BLaER1 treated with 17β-estradiol and CSF1 and Interleukin-3, amounts not matched to agents 10 nM and 100 nM (cell line): ENCODE data around the gene ENDOD1.
A peak's percentile ranks its signal among the peaks of the same experiment; 100 is the strongest.

Source experiments
- H3K27ac ChIP-seq, 11 experiments: shearing (Covaris generic); formaldehyde crosslinking; 2 replicates each; pipeline ENCODE4 v1.8.1; 2022
- H3K27me3 ChIP-seq, 11 experiments: shearing (Covaris generic); formaldehyde crosslinking; 2 replicates each; pipeline ENCODE4 v1.8.1; 2022
- H3K36me3 ChIP-seq, 11 experiments: shearing (Covaris generic); formaldehyde crosslinking; 2 replicates each; pipeline ENCODE4 v1.8.1; 2022
- H3K4me1 ChIP-seq, 10 experiments: shearing (Covaris generic); formaldehyde crosslinking; 2 replicates each; pipeline ENCODE4 v1.8.1; 2022
- H3K4me2 ChIP-seq, 11 experiments: shearing (Covaris generic); formaldehyde crosslinking; 2 replicates each; pipeline ENCODE4 v1.8.1; 2022
- H3K4me3 ChIP-seq, 10 experiments: shearing (Covaris generic); formaldehyde crosslinking; 2 replicates each; pipeline ENCODE4 v1.8.1; 2022
- H3K9ac ChIP-seq, 11 experiments: shearing (Covaris generic); formaldehyde crosslinking; 2 replicates each; pipeline ENCODE4 v1.8.1; 2022
- H3K9me3 ChIP-seq, 11 experiments: shearing (Covaris generic); formaldehyde crosslinking; replicated peaks in 1 of 11; 2 replicates each; pipeline ENCODE4 v1.8.1; 2022
- H4K20me1 ChIP-seq, 11 experiments: shearing (Covaris generic); formaldehyde crosslinking; 2 replicates each; pipeline ENCODE4 v1.8.1; 2022
- Cebpa-rat ChIP-seq, 11 experiments: shearing (Covaris generic); IDR thresholded peaks; 2 replicates each; pipeline ENCODE4 v1.8.1; 2022

The ENDOD1 gene

GRCh38 chr11:95070471-95070870 lies 19.2 kb upstream of the ENDOD1 start:
- Histone ChIP-seq H3K9ac (no peak overlapping the region), H3K36me3 (0 out of 22 replicates have a peak, but pooled peaks cover 0 to 6% (median 0%) of the 10 kb centered on the region in 11 experiments), H3K27me3 (no peaks in the 10 kb centered on the region), H3K9me3 (no peaks in the 10 kb centered on the region), H3K27ac (no peak overlapping the region), H3K4me1 (peaks cover 12 to 57% (median 37%) of the 10 kb centered on the region in 10 experiments), H4K20me1 (peaks cover 0 to 8% (median 5%) of the 10 kb centered on the region in 11 experiments; a peak in 9 of 22 replicates), H3K4me3 (0 out of 20 replicates have a peak overlapping the region, but pooled peaks of 1 of the 10 experiments have one; percentile 93), H3K4me2 (peak overlapping the region in 8 of 11 experiments; percentile 2 to 85 (median 81); a peak in 11 of 22 replicates)
- TF ChIP-seq Cebpa-rat (IDR thresholded peaks at IDR 0.05): no peak

GRCh38 chr11:95072948-95073347 lies 16.7 kb upstream of the ENDOD1 start:
- H3K4me1 ChIP-seq: peaks cover 18 to 77% (median 57%) of the 10 kb centered on the region in 10 experiments
- no peak overlapping the region for H3K27ac ChIP-seq
- H3K36me3 ChIP-seq: 0 out of 22 replicates have a peak, but pooled peaks cover 0 to 6% (median 0%) of the 10 kb centered on the region in 11 experiments
- H3K27me3 ChIP-seq: no peaks in the 10 kb centered on the region
- H3K9ac ChIP-seq: no peak overlapping the region
- H3K9me3 ChIP-seq: no peaks in the 10 kb centered on the region
- peaks cover 0 to 8% (median 5%) of the 10 kb centered on the region in 11 experiments; a peak in 9 of 22 replicates for H4K20me1 ChIP-seq
- no peak overlapping the region for H3K4me3 ChIP-seq
- H3K4me2 ChIP-seq: no peak overlapping the region
- no peak for TF ChIP-seq Cebpa-rat (IDR thresholded peaks at IDR 0.05)

GRCh38 chr11:95074792-95075563 lies 14.7 kb upstream of the ENDOD1 start:
- H4K20me1 ChIP-seq: no peaks in the 10 kb centered on the region; a peak in 3 of 22 replicates
- no peak overlapping the region for H3K4me3 ChIP-seq
- peak overlapping the region in 3 of 11 experiments; percentile 27 to 66 (median 30); a peak in 5 of 22 replicates for H3K27ac ChIP-seq
- H3K36me3 ChIP-seq: 0 out of 22 replicates have a peak, but pooled peaks cover 0 to 6% (median 0%) of the 10 kb centered on the region in 11 experiments
- no peaks in the 10 kb centered on the region for H3K27me3 ChIP-seq
- H3K4me2 ChIP-seq: peak overlapping the region in 9 of 11 experiments; percentile 40 to 89 (median 54); a peak in 17 of 22 replicates
- no peak overlapping the region for H3K9ac ChIP-seq
- no peak for TF ChIP-seq Cebpa-rat (IDR thresholded peaks at IDR 0.05)
- peaks cover 7 to 87% (median 61%) of the 10 kb centered on the region in 10 experiments; a peak in 19 of 20 replicates for H3K4me1 ChIP-seq
- no peaks in the 10 kb centered on the region for H3K9me3 ChIP-seq

- H3K4me2 ChIP-seq: peak overlapping the region; percentile 18 to 89 (median 54); a peak in 21 of 22 replicates
- H4K20me1 ChIP-seq: no peaks in the 10 kb centered on the region
- peak in 9 of 11 experiments; percentile 64 to 93 (median 85); a peak in 17 of 22 replicates for TF ChIP-seq Cebpa-rat (IDR thresholded peaks at IDR 0.05)
- no peak overlapping the region for H3K4me3 ChIP-seq
- no peaks in the 10 kb centered on the region for H3K36me3 ChIP-seq
- H3K27me3 ChIP-seq: no peaks in the 10 kb centered on the region
- H3K9ac ChIP-seq: no peak overlapping the region; a peak in 1 of 22 replicates
- H3K27ac ChIP-seq: peak overlapping the region in 6 of 11 experiments; percentile 29 to 66 (median 38); a peak in 8 of 22 replicates
- peaks cover 11 to 87% (median 66%) of the 10 kb centered on the region in 10 experiments for H3K4me1 ChIP-seq
- no peaks in the 10 kb centered on the region for H3K9me3 ChIP-seq
Observed at GRCh38 chr11:95076416-95076815, 13.2 kb upstream of the ENDOD1 start.

- Histone ChIP-seq H3K4me1 (peaks cover 16 to 89% (median 70%) of the 10 kb centered on the region in 10 experiments), H3K4me2 (peak overlapping the region in 9 of 11 experiments; percentile 40 to 89 (median 54); a peak in 17 of 22 replicates), H3K36me3 (no peaks in the 10 kb centered on the region), H3K9me3 (no peaks in the 10 kb centered on the region), H4K20me1 (no peaks in the 10 kb centered on the region), H3K4me3 (no peak overlapping the region), H3K27ac (peak overlapping the region in 7 of 11 experiments; percentile 8 to 61 (median 29); a peak in 9 of 22 replicates), H3K9ac (no peak overlapping the region), H3K27me3 (no peaks in the 10 kb centered on the region)
- no peak for TF ChIP-seq Cebpa-rat (IDR thresholded peaks at IDR 0.05)
Observed at GRCh38 chr11:95076981-95077380, 12.7 kb upstream of the ENDOD1 start.

GRCh38 chr11:95078526-95078925 lies 11.1 kb upstream of the ENDOD1 start:
- Histone ChIP-seq H3K9ac (no peak overlapping the region), H3K4me1 (peaks cover 16 to 100% (median 85%) of the 10 kb centered on the region in 10 experiments), H3K27me3 (no peaks in the 10 kb centered on the region), H3K4me2 (peak overlapping the region in 5 of 11 experiments; percentile 4 to 89 (median 54); a peak in 6 of 22 replicates), H3K27ac (peak overlapping the region in 1 of 11 experiments; percentile 27; a peak in 2 of 22 replicates), H3K9me3 (no peaks in the 10 kb centered on the region), H3K4me3 (no peak overlapping the region), H4K20me1 (no peaks in the 10 kb centered on the region), H3K36me3 (no peaks in the 10 kb centered on the region)
- no peak for TF ChIP-seq Cebpa-rat (IDR thresholded peaks at IDR 0.05)

GRCh38 chr11:95081010-95081409 lies 8.6 kb upstream of the ENDOD1 start:
- H3K4me2 ChIP-seq: peak overlapping the region; percentile 60 to 89 (median 74)
- H3K9me3 ChIP-seq: no peaks in the 10 kb centered on the region
- H3K4me3 ChIP-seq: peak overlapping the region in 2 of 10 experiments; percentile 19 to 33; a peak in 2 of 20 replicates
- no peak for TF ChIP-seq Cebpa-rat (IDR thresholded peaks at IDR 0.05)
- H3K9ac ChIP-seq: peak overlapping the region in 8 of 11 experiments; percentile 47 to 80 (median 66); a peak in 13 of 22 replicates
- H4K20me1 ChIP-seq: no peaks in the 10 kb centered on the region
- no peaks in the 10 kb centered on the region for H3K27me3 ChIP-seq
- H3K27ac ChIP-seq: peak overlapping the region in 10 of 11 experiments; percentile 9 to 86 (median 77); a peak in 18 of 22 replicates
- H3K36me3 ChIP-seq: no peaks in the 10 kb centered on the region
- H3K4me1 ChIP-seq: peaks cover 16 to 100% (median 84%) of the 10 kb centered on the region in 10 experiments

- no peak for TF ChIP-seq Cebpa-rat (IDR thresholded peaks at IDR 0.05)
- Histone ChIP-seq H4K20me1 (no peaks in the 10 kb centered on the region), H3K27ac (peak overlapping the region in 10 of 11 experiments; percentile 9 to 86 (median 77); a peak in 20 of 22 replicates), H3K4me1 (peaks cover 13 to 100% (median 80%) of the 10 kb centered on the region in 10 experiments), H3K27me3 (no peaks in the 10 kb centered on the region), H3K9me3 (no peaks in the 10 kb centered on the region), H3K4me2 (peak overlapping the region; percentile 60 to 89 (median 74)), H3K4me3 (peak overlapping the region in 2 of 10 experiments; percentile 19 to 33; a peak in 2 of 20 replicates), H3K36me3 (no peaks in the 10 kb centered on the region), H3K9ac (peak overlapping the region in 8 of 11 experiments; percentile 47 to 80 (median 66); a peak in 17 of 22 replicates)
Observed at GRCh38 chr11:95081412-95081811, 8.2 kb upstream of the ENDOD1 start.
